Stimulated activated naive CD8-positive, alpha-beta T cell treated with anti-CD3 and anti-CD28 coated beads, Interleukin-15, Interleukin-2, amounts not matched to agents 100 U/mL and 50 U/mL, for 24 hours (primary cell): ENCODE results near the gene SEPTIN2.
"Not testable (repeated sequence)": the region's sequence is repeated elsewhere in the genome, so short reads cannot be mapped to it uniquely, and the experiment has no call there.

Experiments used
- ATAC-seq: fragments of 150-1000 bp; cut with Tn5 transposase; one replicate; pipeline ENCODE4 v1.10.0; 2021
- DNase-seq: peaks from one replicate; pipeline ENCODE4 v3.0.0; 2021

Gene SEPTIN2

GRCh38 chr2:241315879-241316631 lies at the start of gene SEPTIN2:
SEPTIN2 (plus strand) TSS chr2:241315925; CDS start chr2:241324233, 8,308 bp downstream.
- peak; percentile 52 for ATAC-seq
- DNase-seq = peak; percentile 79

- DNase-seq (no peak), ATAC-seq (no peak)
Measured at GRCh38 chr2:241267249-241268067, 48.3 kb upstream of the SEPTIN2 start.

- DNase-seq = no peak
- no peak for ATAC-seq
Measured at GRCh38 chr2:241268306-241268705, 47.4 kb upstream of the SEPTIN2 start.

GRCh38 chr2:241268716-241269445 lies 46.8 kb upstream of the SEPTIN2 start:
- DNase-seq = no peak
- no peak for ATAC-seq

GRCh38 chr2:241269707-241270520 lies 45.8 kb upstream of the SEPTIN2 start:
- DNase-seq (no peak), ATAC-seq (no peak)

GRCh38 chr2:241270531-241270930 lies 45.2 kb upstream of the SEPTIN2 start:
- ATAC-seq = no peak

GRCh38 chr2:241271706-241272302 lies 43.9 kb upstream of the SEPTIN2 start:
- DNase-seq (peak; percentile 68), ATAC-seq (peak; percentile 65)

More at GRCh38 chr2:241270531-241270930, 45.2 kb upstream of the SEPTIN2 start:
- no peak for DNase-seq

GRCh38 chr2:241272303-241273209 lies 43.2 kb upstream of the SEPTIN2 start:
- ATAC-seq = peak; percentile 85
- DNase-seq = peak; percentile 73

- DNase-seq (no peak), ATAC-seq (no peak)
Measured at GRCh38 chr2:241273210-241274020, 42.3 kb upstream of the SEPTIN2 start.

GRCh38 chr2:241274127-241274526 lies 41.6 kb upstream of the SEPTIN2 start:
- no peak for ATAC-seq
- no peak for DNase-seq

GRCh38 chr2:241275504-241275903 lies 40.2 kb upstream of the SEPTIN2 start:
- ATAC-seq (no peak), DNase-seq (no peak)

- ATAC-seq = no peak
- DNase-seq = no peak
Measured at GRCh38 chr2:241275910-241276309, 39.8 kb upstream of the SEPTIN2 start.

GRCh38 chr2:241278306-241278705 lies 37.4 kb upstream of the SEPTIN2 start:
- DNase-seq, ATAC-seq: not testable (repeated sequence)

GRCh38 chr2:241279413-241279812 lies 36.3 kb upstream of the SEPTIN2 start:
- ATAC-seq (no peak), DNase-seq (no peak)

- no peak for ATAC-seq
- DNase-seq = no peak
Measured at GRCh38 chr2:241279828-241280227, 35.9 kb upstream of the SEPTIN2 start.

GRCh38 chr2:241280291-241280690 lies 35.4 kb upstream of the SEPTIN2 start:
- no peak for DNase-seq
- ATAC-seq = no peak

- DNase-seq (no peak), ATAC-seq (no peak)
Measured at GRCh38 chr2:241282555-241282954, 33.2 kb upstream of the SEPTIN2 start.

- DNase-seq (no peak), ATAC-seq (no peak)
Measured at GRCh38 chr2:241285596-241285995, 30.1 kb upstream of the SEPTIN2 start.

GRCh38 chr2:241286348-241287090 lies 29.2 kb upstream of the SEPTIN2 start:
- no peak for DNase-seq

More at GRCh38 chr2:241286348-241287090, 29.2 kb upstream of the SEPTIN2 start:
- ATAC-seq = no peak
